ENCODE data around the gene HIBADH.
"Not testable (repeated sequence)": the region's sequence is repeated elsewhere in the genome, so short reads cannot be mapped to it uniquely, and the experiment has no call there.

HIBADH gene

DNA sequence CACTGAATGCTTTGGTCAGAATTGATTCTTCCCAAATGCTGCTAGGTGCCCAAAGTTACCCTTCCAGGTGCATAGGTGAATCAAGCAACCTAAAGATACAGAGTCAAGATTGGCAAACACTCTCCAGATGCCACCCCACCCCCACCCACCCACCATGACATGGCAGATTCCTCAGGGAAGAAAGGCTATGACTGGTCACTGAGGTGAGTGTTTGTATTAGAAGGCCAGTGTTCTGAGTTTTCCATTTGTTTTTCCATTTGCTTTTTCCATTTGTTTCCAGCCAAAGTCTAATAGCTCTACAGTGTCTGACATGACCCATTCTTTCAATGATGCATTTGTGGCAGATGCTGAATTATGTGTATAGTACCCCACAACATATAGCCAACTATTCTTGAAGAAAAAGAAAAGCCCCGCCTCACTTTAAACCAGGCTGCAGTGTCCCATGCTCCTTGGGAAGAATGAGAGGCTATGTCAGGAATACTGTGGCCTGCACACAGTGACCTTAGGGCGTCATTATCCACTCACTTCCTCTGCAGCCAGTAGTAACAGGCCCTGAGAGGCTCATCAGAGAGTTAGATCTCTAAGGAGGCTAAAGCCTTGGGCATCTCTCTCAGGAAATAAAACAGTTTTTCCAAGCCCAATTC is 16.1 kb upstream of the HIBADH start:
- Histone ChIP-seq H3K9me3 (ENCODE audit: severe bottlenecking) (no peaks in the 10 kb centered on the region), H3K4me3 (ENCODE audit: low read depth, low read length) (no peak overlapping the region), H3K36me3 (no peaks in the 10 kb centered on the region), H3K27ac (no peak overlapping the region), H3K27me3 (ENCODE audit: insufficient read depth, low read depth, severe bottlenecking) (no peaks in the 10 kb centered on the region)
- TF ChIP-seq, protein P1, sequence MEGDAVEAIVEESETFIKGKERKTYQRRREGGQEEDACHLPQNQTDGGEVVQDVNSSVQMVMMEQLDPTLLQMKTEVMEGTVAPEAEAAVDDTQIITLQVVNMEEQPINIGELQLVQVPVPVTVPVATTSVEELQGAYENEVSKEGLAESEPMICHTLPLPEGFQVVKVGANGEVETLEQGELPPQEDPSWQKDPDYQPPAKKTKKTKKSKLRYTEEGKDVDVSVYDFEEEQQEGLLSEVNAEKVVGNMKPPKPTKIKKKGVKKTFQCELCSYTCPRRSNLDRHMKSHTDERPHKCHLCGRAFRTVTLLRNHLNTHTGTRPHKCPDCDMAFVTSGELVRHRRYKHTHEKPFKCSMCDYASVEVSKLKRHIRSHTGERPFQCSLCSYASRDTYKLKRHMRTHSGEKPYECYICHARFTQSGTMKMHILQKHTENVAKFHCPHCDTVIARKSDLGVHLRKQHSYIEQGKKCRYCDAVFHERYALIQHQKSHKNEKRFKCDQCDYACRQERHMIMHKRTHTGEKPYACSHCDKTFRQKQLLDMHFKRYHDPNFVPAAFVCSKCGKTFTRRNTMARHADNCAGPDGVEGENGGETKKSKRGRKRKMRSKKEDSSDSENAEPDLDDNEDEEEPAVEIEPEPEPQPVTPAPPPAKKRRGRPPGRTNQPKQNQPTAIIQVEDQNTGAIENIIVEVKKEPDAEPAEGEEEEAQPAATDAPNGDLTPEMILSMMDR (IDR thresholded peaks at IDR 0.05; ENCODE audit: low read depth, low read length): no peak
- DNase-seq: no peak

DNA sequence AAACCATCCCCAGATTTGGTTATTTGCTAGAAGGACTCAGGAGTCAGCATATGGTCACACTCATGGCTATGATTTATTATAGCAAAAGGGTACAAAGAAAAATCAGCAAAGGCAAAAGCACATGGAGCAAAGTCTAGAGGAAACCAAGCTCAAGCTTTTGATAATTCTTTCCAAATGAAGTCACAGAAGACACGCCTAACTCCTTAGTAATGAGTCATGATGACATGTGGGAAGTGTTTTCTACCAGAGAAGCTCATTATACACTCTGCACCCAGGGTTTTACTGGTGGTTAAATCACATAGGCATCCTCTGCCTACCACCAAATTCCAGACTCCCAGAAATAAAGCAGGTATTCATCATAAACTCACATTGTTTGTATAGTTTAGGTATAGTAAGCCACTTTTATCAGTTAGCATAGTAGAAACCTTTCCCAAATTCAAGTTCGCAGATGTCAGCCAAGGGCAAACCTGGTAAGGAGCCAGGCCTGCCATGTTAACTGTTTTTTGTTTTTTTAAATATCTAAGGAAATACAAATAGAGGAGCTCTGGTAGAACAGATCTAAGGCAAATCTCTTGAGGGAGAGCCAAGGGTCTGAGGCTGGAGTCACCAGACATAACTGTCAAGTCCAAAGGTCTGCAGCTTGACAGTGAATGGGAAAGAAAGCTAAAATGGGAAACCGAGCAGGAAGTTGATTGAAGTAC is 15.4 kb upstream of the HIBADH start:
- H3K36me3 ChIP-seq: no peaks in the 10 kb centered on the region
- H3K27ac ChIP-seq: no peak overlapping the region
- no peaks in the 10 kb centered on the region for H3K27me3 ChIP-seq (ENCODE audit: insufficient read depth, low read depth, severe bottlenecking)
- no peak for DNase-seq
- TF ChIP-seq, protein P1 (IDR thresholded peaks at IDR 0.05; ENCODE audit: low read depth, low read length): no peak
- H3K9me3 ChIP-seq (ENCODE audit: severe bottlenecking): no peaks in the 10 kb centered on the region
- no peak overlapping the region for H3K4me3 ChIP-seq (ENCODE audit: low read depth, low read length)

DNA sequence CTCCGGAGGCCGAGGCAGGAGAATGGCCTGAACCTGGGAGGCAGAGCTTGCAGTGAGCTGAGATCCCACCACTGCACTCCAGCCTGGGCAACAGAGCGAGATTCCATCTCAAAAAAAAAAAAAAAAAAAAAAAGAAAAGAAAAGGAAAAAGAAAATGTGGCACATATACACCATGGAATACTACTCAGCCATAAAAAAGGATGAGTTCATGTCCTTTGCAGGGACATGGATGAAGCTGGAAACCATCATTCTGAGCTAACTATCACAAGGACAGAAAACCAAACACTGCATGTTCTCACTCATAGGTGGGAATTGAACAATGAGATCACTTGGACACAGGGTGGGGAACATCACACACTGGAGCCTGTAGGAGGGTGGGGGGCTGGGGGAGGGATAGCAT is 11.4 kb upstream of the HIBADH start:
- H3K9me3 ChIP-seq (ENCODE audit: severe bottlenecking); H3K27ac ChIP-seq; DNase-seq; H3K36me3 ChIP-seq; H3K4me3 ChIP-seq (ENCODE audit: low read depth, low read length); H3K27me3 ChIP-seq (ENCODE audit: insufficient read depth, low read depth, severe bottlenecking): not testable (repeated sequence)

DNA sequence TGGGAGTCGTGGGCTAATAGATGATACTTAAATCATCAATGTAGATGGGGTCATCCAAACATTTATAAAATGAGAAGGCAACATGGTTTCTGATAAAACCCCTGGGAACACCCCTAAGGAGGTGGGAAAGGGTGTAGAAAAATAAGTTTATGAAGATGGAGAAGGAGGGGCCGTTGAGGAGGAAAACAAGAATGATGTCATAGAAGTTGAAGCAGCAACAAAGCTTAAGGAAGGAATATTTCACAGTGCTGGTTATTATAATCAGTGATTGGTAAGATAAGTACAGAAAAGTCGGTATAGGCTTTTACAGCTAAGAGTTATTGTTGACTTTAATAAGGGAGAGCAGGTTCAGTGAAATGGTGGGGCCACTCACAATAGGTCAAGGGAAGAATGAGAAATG is 9.0 kb upstream of the HIBADH start:
- Histone ChIP-seq H3K9me3 (ENCODE audit: severe bottlenecking) (no peaks in the 10 kb centered on the region), H3K36me3 (no peaks in the 10 kb centered on the region), H3K27ac (no peak overlapping the region), H3K4me3 (ENCODE audit: low read depth, low read length) (no peak overlapping the region), H3K27me3 (ENCODE audit: insufficient read depth, low read depth, severe bottlenecking) (no peaks in the 10 kb centered on the region)
- no peak for DNase-seq
- TF ChIP-seq, protein P1 (IDR thresholded peaks at IDR 0.05; ENCODE audit: low read depth, low read length): no peak

GRCh38 chr7:27670676-27671075 is 8.0 kb upstream of the HIBADH start:
- no peak for DNase-seq
- Histone ChIP-seq H3K27me3 (ENCODE audit: insufficient read depth, low read depth, severe bottlenecking) (no peaks in the 10 kb centered on the region), H3K36me3 (no peaks in the 10 kb centered on the region), H3K9me3 (ENCODE audit: severe bottlenecking) (no peaks in the 10 kb centered on the region), H3K27ac (no peak overlapping the region), H3K4me3 (ENCODE audit: low read depth, low read length) (no peak overlapping the region)
- TF ChIP-seq, protein P1 (IDR thresholded peaks at IDR 0.05; ENCODE audit: low read depth, low read length): no peak

DNA sequence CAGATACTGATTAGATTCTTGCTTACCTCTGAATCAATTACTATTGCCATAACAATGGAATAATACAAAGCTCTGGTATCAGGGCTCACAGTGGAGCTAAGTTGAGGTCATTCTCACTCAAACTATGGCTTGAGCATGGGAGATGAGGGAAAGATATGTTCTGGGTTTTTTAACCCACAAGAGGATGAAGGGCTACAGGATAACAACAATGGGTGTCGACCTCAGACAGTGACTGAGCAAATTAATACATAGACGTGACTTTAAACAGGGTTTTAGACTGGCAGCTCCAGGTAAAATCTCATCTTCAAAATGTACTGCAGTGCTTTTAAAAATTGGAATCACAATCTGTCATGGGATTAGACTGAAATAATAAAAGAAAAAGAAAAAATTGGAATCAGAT is 7.5 kb upstream of the HIBADH start:
- Histone ChIP-seq H3K4me3 (ENCODE audit: low read depth, low read length) (no peak overlapping the region), H3K27ac (no peak overlapping the region), H3K27me3 (ENCODE audit: insufficient read depth, low read depth, severe bottlenecking) (no peaks in the 10 kb centered on the region), H3K36me3 (no peaks in the 10 kb centered on the region), H3K9me3 (ENCODE audit: severe bottlenecking) (no peaks in the 10 kb centered on the region)
- TF ChIP-seq, protein P1 (IDR thresholded peaks at IDR 0.05; ENCODE audit: low read depth, low read length): no peak
- no peak for DNase-seq

Measured in WERI-Rb-1 (cell line).